K562 (cell line): ENCODE data around the gene BHLHE40. TPM values are rescaled to one million over a fixed set of nuclear protein-coding genes. Genes with fewer than 3 reads are reported as not detected.

Source experiments
- CREB3L1 ChIP-seq: fragments of 450-650 bp; IDR thresholded peaks from 2 replicates; pipeline ENCODE4 v1.6.1; 2014; ENCODE audit warnings: low read depth, mild to moderate bottlenecking, moderate library complexity, borderline replicate concordance
- DEAF1 ChIP-seq: fragments of 450-650 bp; formaldehyde crosslinking; IDR thresholded peaks from 2 replicates; pipeline ENCODE4 v1.4.0; 2020; ENCODE audit warnings: mild to moderate bottlenecking, moderate library complexity
- EGR1 ChIP-seq: fragments of 450-650 bp; conservative IDR thresholded peaks from 2 replicates; pipeline ENCODE4 v1.6.1; 2017; ENCODE audit warnings: mild to moderate bottlenecking
- FOXK1 ChIP-seq: sonication (generic); formaldehyde crosslinking; IDR thresholded peaks from 2 replicates; pipeline ENCODE4 v1.8.0; 2022; ENCODE audit warnings: missing genetic modification reagents, mild to moderate bottlenecking, borderline replicate concordance
- HBP1 ChIP-seq: fragments of 450-650 bp; formaldehyde crosslinking; IDR thresholded peaks from 2 replicates; pipeline ENCODE4 v1.4.0; 2022; ENCODE audit warnings: missing genetic modification characterization
- HDAC8 ChIP-seq: fragments of 450-650 bp; IDR thresholded peaks from 2 replicates; pipeline ENCODE4 v1.6.1; 2016; ENCODE audit warnings: mild to moderate bottlenecking, missing genetic modification characterization, moderate library complexity, missing compliant biosample characterization
- HINFP ChIP-seq: fragments of 450-650 bp; conservative IDR thresholded peaks from 2 replicates; pipeline ENCODE4 v1.6.1; 2016; ENCODE audit warnings: missing genetic modification characterization, low read depth, mild to moderate bottlenecking, control low read depth, missing compliant biosample characterization
- MCM7 ChIP-seq, 2 experiments: fragments of 450-650 bp; IDR thresholded peaks; 2 replicates each; pipeline ENCODE4 v1.6.1; 2016 to 2018
- SMAD4 ChIP-seq: fragments of 250-450 bp; sonication (Bioruptor Pico); conservative IDR thresholded peaks from 2 replicates; pipeline ENCODE4 v1.8.0; 2021; ENCODE audit warnings: inconsistent platforms, mild to moderate bottlenecking, moderate library complexity
- TFAM ChIP-seq: fragments of 250-450 bp; sonication (Bioruptor Pico); conservative IDR thresholded peaks from 2 replicates; pipeline ENCODE4 v1.5.0; 2021; ENCODE audit warnings: mild to moderate bottlenecking, moderate library complexity
- THRA ChIP-seq: fragments of 450-650 bp; IDR thresholded peaks from 2 replicates; pipeline ENCODE4 v1.6.1; 2017; ENCODE audit warnings: mild to moderate bottlenecking, moderate library complexity
- YBX1 ChIP-seq: fragments of 450-650 bp; IDR thresholded peaks from 2 replicates; pipeline ENCODE4 v1.7.1; 2016; ENCODE audit warnings: mild to moderate bottlenecking
- ZBTB43 ChIP-seq: sonication (generic); formaldehyde crosslinking; IDR thresholded peaks from 2 replicates; pipeline ENCODE4 v1.8.0; 2023; ENCODE audit warnings: mild to moderate bottlenecking, missing genetic modification reagents
- ZNF717 ChIP-seq: fragments of 250-450 bp; sonication (Bioruptor Pico); IDR thresholded peaks from 2 replicates; pipeline ENCODE4 v1.5.0; 2021
- ZNF766 ChIP-seq: fragments of 200-800 bp; sonication (Bioruptor generic); conservative IDR thresholded peaks from 2 replicates; pipeline ENCODE4 v1.6.1; 2016; ENCODE audit warnings: missing genetic modification characterization, missing compliant biosample characterization
- polyA plus RNA-seq, 8 experiments: library from polyadenylated mRNA; depleted of rRNA in 4 of 8; stranded (reverse) in 5 of 8; unstranded in 3 of 8; fragments of >200 nt; fragmentation: Nextera tagmentation in 2 of 8; fragmentation: Illumina TruSeq in 1 of 8; extraction: Ambion mirVana in 2 of 8; extraction: Trizol in 1 of 8; gene quantifications; 2 replicates each; pipeline versions ENCODE4 v1.2.1 to v1.2.3, GENCODE V29; 2011 to 2014; ENCODE audit warnings: inconsistent platforms in 1 of 8, missing spikeins in 1 of 8
- total RNA-seq, 7 experiments: library from RNA; depleted of rRNA in 6 of 7; stranded (reverse); fragments of >200 nt in 6 of 7; fragmentation: Illumina TruSeq in 2 of 7; extraction: Trizol in 2 of 7; gene quantifications; 2 replicates each; pipeline versions ENCODE4 v1.2.1 to v1.2.3, GENCODE V29; 2011 to 2021; ENCODE audit warnings: low replicate concordance in 1 of 7

Gene BHLHE40
- total and polyA plus RNA-seq, 9 of the 15 experiments (the other 6 are each of a cell fraction or from before 2014, with no cell fraction given), result 12.0 to 83.9 (median 31.4) TPM

GRCh38 chr3:5021116-5022092 is 42.2 kb downstream of the BHLHE40 start (continued):
- TF ChIP-seq DEAF1 (CRISPR knock-in tag), result no peak
- TF ChIP-seq EGR1, result no peak
- TF ChIP-seq ZNF717 (CRISPR knock-in tag), result no peak
- no peak for TF ChIP-seq THRA
- TF ChIP-seq SMAD4 (CRISPR knock-in tag), result peak; percentile 44; the same call in 1 of the 2 replicates
- no peak for TF ChIP-seq ZBTB43 (CRISPR knock-in tag)
- TF ChIP-seq HDAC8 (tag), result peak; percentile 71
- peak; percentile 48; the same call in 1 of the 2 replicates for TF ChIP-seq ZNF766
- no peak for TF ChIP-seq FOXK1
- peak; percentile 38 for TF ChIP-seq HINFP (tag)
- TF ChIP-seq MCM7 (IDR thresholded peaks at IDR 0.05), result 0 out of 4 replicates have a peak, but pooled peaks of 1 of the 2 experiments have one; percentile 62
- peak; percentile 80 for TF ChIP-seq HBP1 (CRISPR knock-in tag)
- no peak for TF ChIP-seq YBX1
- TF ChIP-seq CREB3L1, result no peak
- no peak for TF ChIP-seq TFAM (CRISPR knock-in tag)
